OCI-LY7 (cell line): ENCODE results near the gene ACTN1.

Experiments used
- CTCF ChIP-seq: fragments of 200-600 bp; sonication (generic); conservative IDR thresholded peaks from 2 replicates; pipeline ENCODE4 v1.5.1; 2014; ENCODE audit warnings: mild to moderate bottlenecking, antibody characterized with exemption, low read length, moderate library complexity, mixed read lengths
- EZH2phosphoT487 ChIP-seq: fragments of 200-600 bp; sonication (generic); IDR thresholded peaks from 2 replicates; pipeline ENCODE4 v1.6.1; 2018; ENCODE audit warnings: low read depth, borderline replicate concordance, mild to moderate bottlenecking, mixed run types, antibody characterized with exemption, low read length, moderate library complexity, mixed read lengths

GRCh38 chr14:68906439-68906838 is 72.7 kb downstream of the ACTN1 start:
- TF ChIP-seq CTCF (no peak), EZH2phosphoT487 (no peak)
